Upper lobe of left lung (tissue), 6 donors: ENCODE data around the gene ANAPC16. TPM values are rescaled to one million over a fixed set of nuclear protein-coding genes. Genes with fewer than 3 reads are reported as not detected.
A peak's percentile ranks its signal among the peaks of the same experiment; 100 is the strongest.

Experiments used
- ATAC-seq, 2 donors: fragments of 200-7000 bp; cut with Tn5 transposase; one replicate each; pipeline ENCODE4 v1.9.1; 2022; ENCODE audit warnings: mild to moderate bottlenecking in 2 of 2, moderate library complexity in 2 of 2; ENCODE audit not compliant: low FRiP score in 2 of 2
- DNase-seq, 2 donors: peaks; one replicate each; pipeline ENCODE4 v3.0.0-alpha.2; 2019 to 2020
- H3K27ac ChIP-seq, 4 donors: fragments of 200-600 bp; sonication (generic); one replicate each; pipeline ENCODE4 v1.5.1; 2016 to 2019
- H3K27me3 ChIP-seq, 4 donors: fragments of 200-600 bp; sonication (generic); one replicate each; pipeline ENCODE4 v1.5.1; 2017 to 2019
- H3K36me3 ChIP-seq, 4 donors: fragments of 200-600 bp; sonication (generic); one replicate each; pipeline ENCODE4 v1.5.1; 2016 to 2019
- H3K4me1 ChIP-seq, 4 donors: fragments of 200-600 bp; sonication (generic); one replicate each; pipeline ENCODE4 v1.5.1; 2018 to 2019
- H3K4me3 ChIP-seq, 4 donors: fragments of 200-600 bp; sonication (generic); one replicate each; pipeline ENCODE4 v1.5.1; 2017 to 2019; ENCODE audit warnings: mild to moderate bottlenecking in 2 of 4, moderate library complexity in 1 of 4
- H3K9me3 ChIP-seq, 4 donors: fragments of 200-600 bp; sonication (generic); one replicate each; pipeline ENCODE4 v1.5.1; 2018 to 2019
- EP300 ChIP-seq, 4 donors: sonication (generic); formaldehyde crosslinking; IDR thresholded peaks; one replicate each; pipeline ENCODE4 v1.5.1; 2017; ENCODE audit warnings: antibody characterized with exemption in 4 of 4, control low read depth in 2 of 4
- POLR2A ChIP-seq, 4 donors: fragments of 450-650 bp; IDR thresholded peaks; one replicate each; pipeline ENCODE4 v1.5.1; 2016 to 2017; ENCODE audit warnings: antibody characterized with exemption in 4 of 4, mild to moderate bottlenecking in 2 of 4
- POLR2AphosphoS5 ChIP-seq, 2 donors: sonication (generic); formaldehyde crosslinking; IDR thresholded peaks; one replicate each; pipeline ENCODE4 v1.5.1; 2017; ENCODE audit warnings: antibody characterized with exemption in 2 of 2
- WGBS, 2 donors: methylation state at CpG; one replicate each; pipeline ENCODE4 v1.1.5; 2017 to 2018; 5-methylcytosine and 5-hydroxymethylcytosine counted together
- total RNA-seq, 6 donors: library from RNA; depleted of rRNA in 4 of 6; stranded (reverse); fragments of >200 nt in 4 of 6; gene quantifications; one replicate each; pipeline versions ENCODE4 v1.1.0 to v1.2.1, GENCODE V29; 2016 to 2021
- TF ChIP-seq, protein P1 (sequence below), 6 experiments: fragments of 450-650 bp in 4 of 6; fragments of 200-600 bp in 2 of 6; sonication (generic) in 2 of 6; IDR thresholded peaks; one replicate each; pipeline ENCODE4 v1.5.1; 2016 to 2019; ENCODE audit warnings: antibody characterized with exemption in 6 of 6
- donor health status: DM: no; HTN: no; CAD: no; lungs with moderate emphysema.
- donor health status: DM: no; HTN: yes; CAD: no; lungs with severe emphysema.

Gene ANAPC16
- total RNA-seq, 6 donors from 2014 or later = 34.6 to 110 (median 92.6) TPM

GRCh38 chr10:72255977-72256729 is 40.3 kb downstream of the ANAPC16 start:
- DNase-seq (no peak), ATAC-seq (no peak)
- 92 to 94% methylated on average over 5 to 6 of the region's 6 CpGs for WGBS, 2 donors
- H3K4me3 ChIP-seq = no peak overlapping the region
- H3K9me3 ChIP-seq = no peaks in the 10 kb centered on the region
- TF ChIP-seq POLR2AphosphoS5 (IDR thresholded peaks at IDR 0.05) = no peak
- peak in 1 of 4 donors; percentile 31 for TF ChIP-seq EP300 (IDR thresholded peaks at IDR 0.05)
- TF ChIP-seq, protein P1, sequence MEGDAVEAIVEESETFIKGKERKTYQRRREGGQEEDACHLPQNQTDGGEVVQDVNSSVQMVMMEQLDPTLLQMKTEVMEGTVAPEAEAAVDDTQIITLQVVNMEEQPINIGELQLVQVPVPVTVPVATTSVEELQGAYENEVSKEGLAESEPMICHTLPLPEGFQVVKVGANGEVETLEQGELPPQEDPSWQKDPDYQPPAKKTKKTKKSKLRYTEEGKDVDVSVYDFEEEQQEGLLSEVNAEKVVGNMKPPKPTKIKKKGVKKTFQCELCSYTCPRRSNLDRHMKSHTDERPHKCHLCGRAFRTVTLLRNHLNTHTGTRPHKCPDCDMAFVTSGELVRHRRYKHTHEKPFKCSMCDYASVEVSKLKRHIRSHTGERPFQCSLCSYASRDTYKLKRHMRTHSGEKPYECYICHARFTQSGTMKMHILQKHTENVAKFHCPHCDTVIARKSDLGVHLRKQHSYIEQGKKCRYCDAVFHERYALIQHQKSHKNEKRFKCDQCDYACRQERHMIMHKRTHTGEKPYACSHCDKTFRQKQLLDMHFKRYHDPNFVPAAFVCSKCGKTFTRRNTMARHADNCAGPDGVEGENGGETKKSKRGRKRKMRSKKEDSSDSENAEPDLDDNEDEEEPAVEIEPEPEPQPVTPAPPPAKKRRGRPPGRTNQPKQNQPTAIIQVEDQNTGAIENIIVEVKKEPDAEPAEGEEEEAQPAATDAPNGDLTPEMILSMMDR (IDR thresholded peaks at IDR 0.05) = no peak
- no peaks in the 10 kb centered on the region for H3K27me3 ChIP-seq
- peak overlapping the region; percentile 80 to 94 (median 91) for H3K27ac ChIP-seq
- no peaks in the 10 kb centered on the region for H3K36me3 ChIP-seq
- H3K4me1 ChIP-seq = peaks cover 66 to 82% (median 78%) of the 10 kb centered on the region in 4 donors

DNA sequence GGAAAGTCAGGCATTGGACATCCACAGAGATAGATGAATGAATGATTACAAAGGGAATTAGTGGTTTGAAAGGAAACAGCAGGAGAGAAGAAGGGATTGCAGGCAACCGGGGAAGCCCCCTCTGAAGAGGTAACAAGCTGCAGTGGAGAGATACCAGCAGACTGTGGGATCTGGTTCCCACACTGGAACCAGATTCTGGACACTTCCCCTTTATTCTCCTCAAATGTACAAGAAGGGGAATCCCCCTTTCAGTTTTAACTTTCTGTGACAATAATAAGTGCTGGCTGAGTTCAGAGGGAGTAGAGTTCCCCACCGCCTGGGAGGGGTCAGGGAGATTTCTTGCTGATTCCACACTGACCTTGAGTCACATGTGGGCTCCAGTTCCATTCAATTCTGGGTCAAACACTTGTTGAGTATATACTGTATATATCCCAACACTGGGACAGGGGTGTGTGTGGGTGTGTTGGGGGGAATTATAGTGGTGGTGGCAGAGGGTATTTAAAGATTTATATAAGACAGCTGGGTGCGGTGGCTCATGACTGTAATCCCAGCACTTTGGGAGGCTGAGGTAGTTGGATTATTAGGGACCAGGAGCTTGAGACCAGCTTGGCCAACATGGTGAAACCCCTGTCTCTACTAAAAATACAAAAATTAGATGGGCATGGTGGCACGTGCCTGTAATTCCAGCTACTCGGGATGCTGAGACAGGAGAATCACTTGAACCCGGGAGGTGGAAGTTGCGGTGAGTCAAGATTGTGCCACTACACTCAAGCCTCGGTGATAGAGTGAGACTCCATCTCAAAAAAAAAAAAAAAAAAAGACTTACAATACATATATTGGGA is 41.5 kb downstream of the ANAPC16 start:
- peak in 1 of 2 donors; percentile 47 for ATAC-seq
- peaks cover 77 to 85% (median 81%) of the 10 kb centered on the region in 4 donors for H3K4me1 ChIP-seq
- H3K27ac ChIP-seq = peak overlapping the region; percentile 73 to 94 (median 84)
- no peaks in the 10 kb centered on the region for H3K27me3 ChIP-seq
- no peak overlapping the region for H3K4me3 ChIP-seq
- no peak for TF ChIP-seq POLR2A (IDR thresholded peaks at IDR 0.05)
- TF ChIP-seq POLR2AphosphoS5 (IDR thresholded peaks at IDR 0.05) = peak in 1 of 2 donors; percentile 33
- H3K9me3 ChIP-seq = no peaks in the 10 kb centered on the region
- no peaks in the 10 kb centered on the region for H3K36me3 ChIP-seq
- DNase-seq = peak in 1 of 2 donors; percentile 61
- WGBS, 2 donors = 66 to 73% methylated on average over 8 of the region's 8 CpGs

GRCh38 chr10:72258617-72259016 is 42.8 kb downstream of the ANAPC16 start:
- H3K4me3 ChIP-seq = no peak overlapping the region
- TF ChIP-seq POLR2AphosphoS5 (IDR thresholded peaks at IDR 0.05) = no peak
- no peak for TF ChIP-seq POLR2A (IDR thresholded peaks at IDR 0.05)
- TF ChIP-seq, protein P1 (IDR thresholded peaks at IDR 0.05) = no peak
- no peaks in the 10 kb centered on the region for H3K9me3 ChIP-seq
- ATAC-seq (no peak), DNase-seq (no peak)
- no peaks in the 10 kb centered on the region for H3K36me3 ChIP-seq
- H3K4me1 ChIP-seq = peaks cover 73 to 79% (median 77%) of the 10 kb centered on the region in 4 donors
- 89 to 98% methylated on average over 4 of the region's 4 CpGs for WGBS, 2 donors
- no peaks in the 10 kb centered on the region for H3K27me3 ChIP-seq
- H3K27ac ChIP-seq = peak overlapping the region in 3 of 4 donors; percentile 91 to 98 (median 94)

GRCh38 chr10:72259491-72260238 is 43.9 kb downstream of the ANAPC16 start:
- Histone ChIP-seq H3K27ac (peak overlapping the region; percentile 72 to 98 (median 92)), H3K4me3 (no peak overlapping the region), H3K4me1 (peaks cover 66 to 77% (median 70%) of the 10 kb centered on the region in 4 donors), H3K9me3 (no peaks in the 10 kb centered on the region), H3K27me3 (no peaks in the 10 kb centered on the region), H3K36me3 (no peaks in the 10 kb centered on the region)
- DNase-seq (no peak), ATAC-seq (no peak)
- TF ChIP-seq POLR2AphosphoS5 (IDR thresholded peaks at IDR 0.05) = no peak
- WGBS, 2 donors = 60 to 61% methylated on average over 4 to 5 of the region's 5 CpGs

DNA sequence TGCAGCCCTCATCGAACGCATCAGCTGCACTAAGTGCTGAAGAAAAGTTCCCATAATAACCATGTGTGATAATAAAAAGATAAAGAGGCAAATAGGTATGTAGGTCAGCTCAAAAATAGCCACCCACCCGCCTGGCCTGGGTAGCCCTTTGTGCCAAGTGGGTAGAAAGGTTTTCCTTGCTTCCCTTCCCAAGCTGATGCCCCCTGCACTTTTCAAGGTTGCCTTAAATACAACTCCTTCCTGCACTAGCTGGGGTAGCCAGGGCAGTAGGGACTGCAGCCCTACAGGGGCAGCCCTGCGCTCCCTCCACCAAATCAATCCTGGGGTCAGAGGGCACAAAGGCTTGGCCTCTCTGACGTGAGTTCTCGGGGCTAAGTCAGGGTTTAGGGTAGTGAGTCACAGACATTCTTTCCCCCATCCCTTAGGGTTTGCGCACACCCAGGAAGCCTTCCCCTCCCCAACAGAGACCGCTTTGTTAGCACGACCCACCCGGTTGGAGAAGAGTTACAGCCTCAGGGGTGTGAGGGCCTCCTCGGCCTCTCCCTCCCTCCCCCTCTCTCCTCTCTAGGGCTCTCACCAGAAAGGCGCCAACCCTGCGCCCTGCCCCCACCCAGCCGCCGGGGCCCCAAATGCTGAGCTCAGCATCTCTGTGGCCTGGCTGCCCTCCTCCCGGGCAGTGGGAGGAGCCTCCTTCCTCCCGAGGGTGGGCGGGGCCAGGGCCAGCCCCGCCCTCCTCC is 44.6 kb downstream of the ANAPC16 start:
- WGBS, 2 donors = 20 to 37% methylated on average over 7 to 19 of the region's 19 CpGs
- peak; percentile 90 to 96 for DNase-seq

More for the DNA sequence above, 44.6 kb downstream of the ANAPC16 start:
- Histone ChIP-seq H3K9me3 (no peaks in the 10 kb centered on the region), H3K27me3 (no peaks in the 10 kb centered on the region), H3K4me1 (peaks cover 58 to 70% (median 63%) of the 10 kb centered on the region in 4 donors), H3K27ac (peak overlapping the region; percentile 72 to 98 (median 92)), H3K36me3 (no peaks in the 10 kb centered on the region), H3K4me3 (peak overlapping the region in 3 of 4 donors; percentile 50 to 60 (median 55))
- TF ChIP-seq, protein P1 (IDR thresholded peaks at IDR 0.05) = no peak
- TF ChIP-seq POLR2AphosphoS5 (IDR thresholded peaks at IDR 0.05) (peak; percentile 46 to 56), EP300 (IDR thresholded peaks at IDR 0.05) (peak in 1 of 4 donors; percentile 29), POLR2A (IDR thresholded peaks at IDR 0.05) (peak in 1 of 4 donors; percentile 57)
- ATAC-seq = peak; percentile 91 to 92
